ENCODE measurements around the gene FANCE. TPM values are rescaled to one million over a fixed set of nuclear protein-coding genes. Genes with fewer than 3 reads are reported as not detected.

The FANCE gene
- total RNA-seq, 1 experiment from 2014 or later, result 16.1 TPM

- ChIA-PET RAD21 (ENCODE audit: low non-redundant PET in 1 of 2, low total read pairs in 2 of 2, uncharacterized antibody in 2 of 2, unreplicated experiment in 2 of 2) (no interaction called here), CTCF (interaction anchor here (0.7 kb wide), 1 partner anchor 8 kb away, joined by 3 read pairs; no protein-coding TSS in a partner anchor), POLR2A (interaction anchor here (1.5 kb wide), 1 partner anchor 12 kb away, joined by 3 read pairs; no protein-coding TSS in a partner anchor)
- Histone ChIP-seq H3K4me3 (replicated peaks in 1 of 2; ENCODE audit: low read depth in 1 of 2, low read length in 2 of 2) (no peak overlapping the region), H3K27ac (ENCODE audit: low read depth, low read length) (no peak overlapping the region), H3K36me3 (ENCODE audit: control insufficient read depth in 1 of 2, insufficient read depth in 2 of 2, low read length in 2 of 2) (peaks cover 3 to 6% of the 10 kb centered on the region in 2 experiments; a peak in 2 of 4 replicates), H3K4me1 (ENCODE audit: control insufficient read depth in 1 of 2, insufficient read depth in 2 of 2, low read length in 2 of 2) (peaks cover 0 to 4% of the 10 kb centered on the region in 2 experiments; a peak in 1 of 4 replicates), H4K20me1 (ENCODE audit: insufficient read depth) (peaks cover 12% of the 10 kb centered on the region; the same call in 1 of the 2 replicates), H2AFZ (ENCODE audit: low read depth, low read length, poor library complexity, severe bottlenecking) (no peak overlapping the region), H3K9me3 (ENCODE audit: control insufficient read depth in 1 of 2, insufficient read depth in 1 of 2, low read depth in 1 of 2, low read length in 2 of 2) (no peaks in the 10 kb centered on the region), H3K4me2 (ENCODE audit: low read length) (no peak overlapping the region), H3K9ac (ENCODE audit: low read length) (no peak overlapping the region), H3K79me2 (ENCODE audit: insufficient read depth, low read length) (peaks cover 4% of the 10 kb centered on the region; the same call in 1 of the 2 replicates), H3K27me3 (ENCODE audit: insufficient read depth, low read length) (no peaks in the 10 kb centered on the region), H3K9me2 (ENCODE audit: insufficient read depth) (no peaks in the 10 kb centered on the region)
- TF ChIP-seq REST (IDR thresholded peaks at IDR 0.05; ENCODE audit: low read depth) (no peak), EZH2 (IDR thresholded peaks at IDR 0.05) (no peak), YY1 (IDR thresholded peaks at IDR 0.05; ENCODE audit: extremely low read depth, insufficient replicate concordance, low read depth, low read length) (no peak), ZNF274 (IDR thresholded peaks at IDR 0.05; ENCODE audit: low read depth, low read length) (no peak), RAD21 (IDR thresholded peaks at IDR 0.05; ENCODE audit: low read depth) (no peak), ATF3 (IDR thresholded peaks at IDR 0.05) (no peak), CEBPB (IDR thresholded peaks at IDR 0.05; ENCODE audit: low read depth) (no peak), POLR2A (IDR thresholded peaks at IDR 0.05; ENCODE audit: borderline replicate concordance, extremely low read depth, insufficient read depth, insufficient read length) (no peak), TCF7L2 (IDR thresholded peaks at IDR 0.05; ENCODE audit: borderline replicate concordance, extremely low read depth, insufficient read depth, insufficient read length) (no peak), SRF (IDR thresholded peaks at IDR 0.05; ENCODE audit: low read depth) (no peak), SIN3A (IDR thresholded peaks at IDR 0.05; ENCODE audit: low read depth) (no peak), ELF1 (IDR thresholded peaks at IDR 0.05; ENCODE audit: borderline replicate concordance, low read depth) (no peak), EGR1 (IDR thresholded peaks at IDR 0.05; ENCODE audit: low read depth) (no peak), SP1 (IDR thresholded peaks at IDR 0.05; ENCODE audit: low read depth) (no peak), ZBTB33 (IDR thresholded peaks at IDR 0.05; ENCODE audit: extremely low read depth, insufficient replicate concordance, low read length) (no peak), POLR2AphosphoS5 (IDR thresholded peaks at IDR 0.05; ENCODE audit: low read depth, low read length) (no peak), MAX (IDR thresholded peaks at IDR 0.05) (no peak), ZFX (IDR thresholded peaks at IDR 0.05) (no peak)
- ATAC-seq (no peak), DNase-seq (ENCODE audit: low read depth, low spot score) (no peak)
- BruUV-seq (replicated peaks), result no TSS peak
- intact Hi-C loops (cut with micrococcal nuclease), result no loop called here
Observed at GRCh38 chr6:35477028-35477427, 24.9 kb downstream of the FANCE start.

All from HCT116 (cell line).